ENCODE data around the gene DLEC1. TPM values are rescaled to one million over a fixed set of nuclear protein-coding genes. Genes with fewer than 3 reads are reported as not detected.
"Not testable (repeated sequence)": the region's sequence is repeated elsewhere in the genome, so short reads cannot be mapped to it uniquely, and the experiment has no call there.

DLEC1 gene
- total RNA-seq, 2 donors from 2014 or later: 0.52 to 0.56 TPM

DNA sequence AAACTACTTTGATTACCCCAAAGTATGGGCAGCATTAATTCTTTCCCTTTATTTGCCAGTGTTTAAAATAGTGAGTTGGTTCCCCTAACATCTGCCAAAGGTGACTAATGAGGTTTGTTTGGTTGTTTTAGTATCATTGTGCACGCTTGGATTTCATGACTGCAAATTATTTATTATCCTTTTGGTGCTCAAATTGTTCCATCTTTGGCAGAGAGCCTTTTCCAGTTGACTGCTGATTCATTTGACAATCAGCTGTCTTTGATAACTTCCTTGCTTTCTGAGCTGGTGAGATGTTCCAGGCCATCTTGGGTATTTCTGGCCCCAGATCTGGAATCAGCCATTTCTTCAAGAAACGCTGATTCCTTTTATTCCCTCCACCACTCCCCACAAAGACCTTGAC lies 8.9 kb downstream of the DLEC1 start:
- no peaks in the 10 kb centered on the region for H3K9me3 ChIP-seq
- TF ChIP-seq, protein P1, sequence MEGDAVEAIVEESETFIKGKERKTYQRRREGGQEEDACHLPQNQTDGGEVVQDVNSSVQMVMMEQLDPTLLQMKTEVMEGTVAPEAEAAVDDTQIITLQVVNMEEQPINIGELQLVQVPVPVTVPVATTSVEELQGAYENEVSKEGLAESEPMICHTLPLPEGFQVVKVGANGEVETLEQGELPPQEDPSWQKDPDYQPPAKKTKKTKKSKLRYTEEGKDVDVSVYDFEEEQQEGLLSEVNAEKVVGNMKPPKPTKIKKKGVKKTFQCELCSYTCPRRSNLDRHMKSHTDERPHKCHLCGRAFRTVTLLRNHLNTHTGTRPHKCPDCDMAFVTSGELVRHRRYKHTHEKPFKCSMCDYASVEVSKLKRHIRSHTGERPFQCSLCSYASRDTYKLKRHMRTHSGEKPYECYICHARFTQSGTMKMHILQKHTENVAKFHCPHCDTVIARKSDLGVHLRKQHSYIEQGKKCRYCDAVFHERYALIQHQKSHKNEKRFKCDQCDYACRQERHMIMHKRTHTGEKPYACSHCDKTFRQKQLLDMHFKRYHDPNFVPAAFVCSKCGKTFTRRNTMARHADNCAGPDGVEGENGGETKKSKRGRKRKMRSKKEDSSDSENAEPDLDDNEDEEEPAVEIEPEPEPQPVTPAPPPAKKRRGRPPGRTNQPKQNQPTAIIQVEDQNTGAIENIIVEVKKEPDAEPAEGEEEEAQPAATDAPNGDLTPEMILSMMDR (IDR thresholded peaks at IDR 0.05): no peak
- DNase-seq: no peak
- H3K4me3 ChIP-seq: no peak overlapping the region
- no peaks in the 10 kb centered on the region for H3K36me3 ChIP-seq
- H3K27ac ChIP-seq: no peak overlapping the region
- intact Hi-C loops (cut with DNase I): no loop called here
- no peaks in the 10 kb centered on the region for H3K27me3 ChIP-seq
- H3K9ac ChIP-seq (ENCODE audit: low read depth in 2 of 2, low read length in 2 of 2): no peak overlapping the region
- H3K4me1 ChIP-seq: no peaks in the 10 kb centered on the region

DNA sequence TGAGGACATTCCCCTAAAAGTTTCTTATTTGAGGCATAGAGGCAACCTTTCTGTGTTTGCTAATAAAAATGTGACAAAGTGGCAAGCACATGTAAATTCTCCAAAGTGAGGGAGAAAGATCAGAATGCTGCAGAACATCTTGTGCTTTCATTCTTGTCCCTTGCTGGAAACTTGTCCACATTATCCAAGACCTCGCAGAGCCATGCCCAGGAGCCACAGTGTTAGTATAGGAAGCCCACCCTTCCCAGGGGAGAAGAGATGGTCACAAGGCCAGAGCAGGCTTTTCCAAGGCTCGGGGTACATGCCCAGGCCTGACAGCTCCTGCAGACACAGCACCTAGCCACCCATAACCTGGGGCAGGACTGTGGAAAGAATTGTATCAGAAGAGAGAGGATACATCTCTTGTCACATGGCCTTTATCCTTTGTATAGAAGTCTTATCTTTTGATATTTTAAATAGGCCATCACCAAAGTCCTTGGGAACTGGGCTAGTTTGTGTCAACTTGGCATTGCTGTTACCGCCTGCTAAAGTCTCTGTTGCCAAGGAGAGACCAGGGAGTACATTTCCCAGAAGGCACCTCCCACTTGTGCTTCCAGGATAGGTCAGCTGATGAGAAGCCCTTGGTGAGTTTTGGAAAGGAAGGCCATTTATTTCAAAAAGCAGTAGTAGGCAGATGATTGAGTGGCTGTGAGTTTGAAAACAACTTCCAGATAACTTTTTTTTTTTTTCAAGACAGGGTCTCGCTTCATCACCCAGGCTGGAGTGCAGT lies 10.5 kb downstream of the DLEC1 start:
- Histone ChIP-seq H3K9ac (ENCODE audit: low read depth in 2 of 2, low read length in 2 of 2) (no peak overlapping the region), H3K27ac (no peak overlapping the region), H3K4me1 (no peaks in the 10 kb centered on the region), H3K36me3 (no peaks in the 10 kb centered on the region), H3K4me3 (no peak overlapping the region), H3K27me3 (no peaks in the 10 kb centered on the region), H3K9me3 (no peaks in the 10 kb centered on the region)
- DNase-seq: no peak
- TF ChIP-seq, protein P1 (IDR thresholded peaks at IDR 0.05): no peak
- intact Hi-C loops (cut with DNase I): no loop called here

DNA sequence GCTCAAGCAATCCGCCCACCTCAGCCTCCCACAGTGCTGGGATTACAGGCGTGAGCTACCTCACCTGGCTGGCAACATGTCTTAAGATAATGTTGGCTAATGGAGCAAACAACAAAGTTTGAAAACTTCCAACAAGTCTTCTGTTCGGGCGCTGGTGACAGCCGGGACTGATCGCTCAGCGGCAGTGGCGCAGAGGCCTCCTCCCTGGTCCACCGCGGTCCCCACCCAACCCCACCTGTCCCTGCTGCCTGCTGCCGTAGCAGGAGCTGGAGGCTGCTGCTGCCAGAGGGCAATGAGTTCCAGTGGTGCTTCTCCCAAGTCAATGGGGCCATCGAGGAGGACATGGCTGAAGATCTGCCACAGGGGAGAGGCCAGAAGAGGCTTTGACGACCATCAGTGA lies 12.1 kb downstream of the DLEC1 start:
- H3K27ac ChIP-seq: no peak overlapping the region
- no peak overlapping the region for H3K4me3 ChIP-seq
- intact Hi-C loops (cut with DNase I): no loop called here
- H3K9ac ChIP-seq (ENCODE audit: low read depth in 2 of 2, low read length in 2 of 2): no peak overlapping the region
- DNase-seq: no peak
- no peaks in the 10 kb centered on the region for H3K36me3 ChIP-seq
- H3K4me1 ChIP-seq: no peaks in the 10 kb centered on the region
- TF ChIP-seq, protein P1 (IDR thresholded peaks at IDR 0.05): no peak
- no peaks in the 10 kb centered on the region for H3K27me3 ChIP-seq
- no peaks in the 10 kb centered on the region for H3K9me3 ChIP-seq

DNA sequence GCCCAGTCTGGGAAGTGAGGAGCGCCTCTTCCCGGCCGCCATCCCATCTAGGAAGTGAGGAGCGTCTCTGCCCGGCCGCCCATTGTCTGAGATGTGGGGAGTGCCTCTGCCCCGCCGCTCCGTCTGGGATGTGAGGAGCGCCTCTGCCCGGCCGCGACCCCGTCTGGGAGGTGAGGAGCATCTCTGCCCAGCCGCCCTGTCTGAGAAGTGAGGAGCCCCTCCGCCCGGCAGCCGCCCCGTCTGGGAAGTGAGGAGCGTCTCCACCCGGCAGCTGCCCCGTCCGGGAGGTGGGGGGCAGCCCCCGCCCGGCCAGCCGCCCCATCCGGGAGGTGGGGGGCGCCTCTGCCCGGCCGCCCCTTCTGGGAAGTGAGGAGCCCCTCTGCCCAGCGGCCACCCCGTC lies 14.3 kb downstream of the DLEC1 start:
- intact Hi-C loops (cut with DNase I); H3K4me3 ChIP-seq; H3K27me3 ChIP-seq; H3K27ac ChIP-seq; H3K9ac ChIP-seq (ENCODE audit: low read depth in 2 of 2, low read length in 2 of 2); H3K9me3 ChIP-seq; DNase-seq; H3K36me3 ChIP-seq; H3K4me1 ChIP-seq: not testable (repeated sequence)

DNA sequence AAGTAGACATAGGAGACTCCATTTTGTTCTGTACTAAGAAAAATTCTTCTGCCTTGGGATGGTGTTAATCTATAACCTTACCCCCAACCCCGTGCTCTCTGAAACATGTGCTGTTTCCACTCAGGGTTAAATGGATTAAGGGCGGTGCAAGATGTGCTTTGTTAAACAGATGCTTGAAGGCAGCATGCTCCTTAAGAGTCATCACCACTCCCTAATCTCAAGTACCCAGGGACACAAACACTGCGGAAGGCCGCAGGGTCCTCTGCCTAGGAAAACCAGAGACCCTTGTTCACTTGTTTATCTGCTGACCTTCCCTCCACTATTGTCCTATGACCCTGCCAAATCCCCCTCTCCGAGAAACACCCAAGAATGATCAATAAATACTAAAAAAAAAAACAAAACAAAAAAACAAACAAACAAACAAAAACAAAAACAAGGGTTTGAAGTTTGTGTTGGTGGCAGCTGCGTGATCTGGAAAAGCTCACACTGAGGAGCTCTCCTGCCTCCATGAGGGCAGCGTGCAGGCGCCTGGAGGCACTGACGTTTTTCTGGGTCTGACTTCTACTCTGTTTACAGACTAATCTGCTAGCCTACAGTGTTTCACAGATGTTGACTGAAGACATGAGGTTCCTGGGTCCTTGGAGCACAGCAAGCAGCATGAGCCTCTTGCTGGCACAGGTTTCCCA lies 14.9 kb downstream of the DLEC1 start:
- H3K4me1 ChIP-seq; DNase-seq; H3K4me3 ChIP-seq; H3K9ac ChIP-seq (ENCODE audit: low read depth in 2 of 2, low read length in 2 of 2); H3K27me3 ChIP-seq; H3K27ac ChIP-seq; H3K36me3 ChIP-seq; intact Hi-C loops (cut with DNase I); H3K9me3 ChIP-seq: not testable (repeated sequence)

DNA sequence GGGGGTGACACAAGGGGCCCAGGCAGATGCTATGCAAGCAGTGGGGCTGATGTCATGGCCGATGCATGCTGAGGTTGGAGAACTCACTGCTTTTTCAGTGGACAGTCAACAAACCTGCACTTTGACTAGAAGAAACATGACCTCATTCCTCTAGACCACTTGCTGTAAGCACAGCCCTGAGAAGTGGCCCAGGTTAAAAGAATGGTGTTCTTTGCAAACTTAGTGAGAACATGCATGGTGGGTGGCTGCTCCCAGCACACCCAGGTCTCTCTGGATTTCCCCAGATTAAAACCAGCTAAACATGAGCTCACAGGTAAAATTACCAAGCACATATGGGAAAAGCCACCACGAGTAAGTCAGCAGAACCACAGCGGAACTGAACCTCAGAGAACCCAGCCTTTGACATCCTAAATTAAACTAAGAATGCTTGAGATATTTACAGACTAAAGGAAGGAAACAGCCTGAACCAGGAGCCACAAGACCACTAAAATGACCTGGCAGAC lies 15.5 kb downstream of the DLEC1 start:
- Histone ChIP-seq H3K27ac (no peak overlapping the region), H3K4me1 (no peaks in the 10 kb centered on the region), H3K9me3 (no peaks in the 10 kb centered on the region), H3K9ac (ENCODE audit: low read depth in 2 of 2, low read length in 2 of 2) (no peak overlapping the region), H3K4me3 (no peak overlapping the region), H3K36me3 (no peaks in the 10 kb centered on the region), H3K27me3 (no peaks in the 10 kb centered on the region)
- no peak for DNase-seq
- intact Hi-C loops (cut with DNase I): no loop called here
- TF ChIP-seq, protein P1 (IDR thresholded peaks at IDR 0.05): no peak
